GM12878 (cell line): ENCODE measurements around the gene OR6C76. TPM values are rescaled to one million over a fixed set of nuclear protein-coding genes. Genes with fewer than 3 reads are reported as not detected.

ENCODE experiments used
- ATAC-seq: fragments of 200-7000 bp; cut with Tn5 transposase; 3 replicates; pipeline ENCODE4 v1.9.1; 2020; ENCODE audit warnings: mild to moderate bottlenecking, moderate library complexity
- BruUV-seq: library from RNA; stranded (reverse); fragments of 400-500 nt; replicated peaks from 2 replicates; lab custom pipeline; 2021; lab: Mats Ljungman, UMichigan
- CTCF ChIA-PET: fragments of 300-600 bp; sonication (Branson Sonifier 250); formaldehyde crosslinking; extraction: SDS; loops from one replicate; lab custom pipeline; 2021; ENCODE audit warnings: inconsistent platforms; lab: Yijun Ruan, JAX
- POLR2A ChIA-PET: fragments of 350-600 bp; formaldehyde crosslinking; extraction: SDS; loops from one replicate; lab custom pipeline; 2021; ENCODE audit warnings: inconsistent platforms; lab: Charles Lee
- RAD21 ChIA-PET: fragments of 300-600 bp; sonication (Branson Sonifier 250); formaldehyde crosslinking; loops from one replicate; lab custom pipeline; 2023; ENCODE audit warnings: antibody characterized with exemption; ENCODE audit not compliant: unreplicated experiment; lab: Charles Lee
- SMC1A ChIA-PET: fragments of 300-600 bp; sonication (Branson Sonifier 250); formaldehyde crosslinking; loops from one replicate; lab custom pipeline; 2023; ENCODE audit not compliant: unreplicated experiment, uncharacterized antibody; lab: Charles Lee
- DNase-seq: peaks from one replicate; pipeline ENCODE4 v3.0.0-alpha.2; 2011; ENCODE audit warnings: low read depth, low spot score
- FAIRE-seq: peaks from 3 replicates; lab custom pipeline; 2011; peaks lifted over from hg19 to GRCh38; lab: Jason Lieb, UNC
- H2AFZ ChIP-seq: 2 replicates; pipeline ENCODE4 v1.6.0; 2011; ENCODE audit warnings: low read depth, low read length, control low read depth; ENCODE audit not compliant: control insufficient read depth
- H3K27ac ChIP-seq: 2 replicates; pipeline ENCODE4 v1.5.1; 2011; ENCODE audit warnings: control low read depth; ENCODE audit not compliant: control insufficient read depth, insufficient read depth
- H3K27me3 ChIP-seq, 2 experiments: replicated peaks in 1 of 2; 2 replicates each; pipeline versions ENCODE4 v1.6.0 to v1.6.1; 2011; ENCODE audit warnings: low read length in 1 of 2; ENCODE audit not compliant: control insufficient read depth in 2 of 2, insufficient read depth in 2 of 2
- H3K36me3 ChIP-seq, 2 experiments: 2 replicates each; pipeline ENCODE4 v1.5.1; 2011; ENCODE audit warnings: low read length in 1 of 2; ENCODE audit not compliant: control insufficient read depth in 2 of 2, insufficient read depth in 2 of 2
- H3K4me1 ChIP-seq: 2 replicates; pipeline ENCODE4 v1.6.1; 2011; ENCODE audit warnings: mild to moderate bottlenecking, low read length, moderate library complexity, mixed read lengths; ENCODE audit not compliant: control insufficient read depth, insufficient read depth
- H3K4me2 ChIP-seq: 2 replicates; pipeline ENCODE4 v1.6.0; 2011; ENCODE audit warnings: control low read depth; ENCODE audit not compliant: control insufficient read depth, insufficient read depth
- H3K4me3 ChIP-seq: fragments of 200-600 bp; sonication (generic); 2 replicates; pipeline ENCODE4 v1.5.1; 2016
- H3K79me2 ChIP-seq: 2 replicates; pipeline ENCODE4 v1.6.0; 2011; ENCODE audit warnings: low read length; ENCODE audit not compliant: control insufficient read depth, insufficient read depth
- H3K9ac ChIP-seq: 2 replicates; pipeline ENCODE4 v1.8.0; 2011; ENCODE audit warnings: low read length, control low read depth, mixed read lengths; ENCODE audit not compliant: control insufficient read depth, insufficient read depth
- H3K9me3 ChIP-seq: replicated peaks from 3 replicates; pipeline ENCODE4 v1.5.1; 2011; ENCODE audit warnings: mild to moderate bottlenecking, low read length; ENCODE audit not compliant: control insufficient read depth, insufficient read depth
- H4K20me1 ChIP-seq: 2 replicates; pipeline ENCODE4 v1.6.0; 2011; ENCODE audit not compliant: control insufficient read depth, insufficient read depth
- BMI1 ChIP-seq: fragments of 450-650 bp; IDR thresholded peaks from 2 replicates; pipeline ENCODE4 v1.6.1; 2016; ENCODE audit warnings: mild to moderate bottlenecking, moderate library complexity, borderline replicate concordance
- BRCA1 ChIP-seq: IDR thresholded peaks from 2 replicates; pipeline ENCODE4 v1.6.1; 2011; ENCODE audit warnings: low read depth, low read length, improper control_type of control experiment
- EZH2 ChIP-seq: IDR thresholded peaks from 2 replicates; pipeline ENCODE4 v1.6.1; 2012; ENCODE audit warnings: low read depth, mild to moderate bottlenecking, control low read depth, inconsistent platforms, low read length, borderline replicate concordance; ENCODE audit not compliant: control insufficient read depth
- NFYA ChIP-seq: IDR thresholded peaks from 2 replicates; pipeline ENCODE4 v1.6.1; 2011; ENCODE audit warnings: low read depth, mild to moderate bottlenecking, low read length, improper control_type of control experiment, borderline replicate concordance
- SIX5 ChIP-seq: IDR thresholded peaks from 2 replicates; pipeline ENCODE4 v1.6.1; 2011; ENCODE audit warnings: mild to moderate bottlenecking, low read depth, low read length, moderate library complexity; ENCODE audit not compliant: severe bottlenecking
- SMAD1 ChIP-seq: fragments of 450-650 bp; IDR thresholded peaks from 2 replicates; pipeline ENCODE4 v1.6.1; 2018; ENCODE audit warnings: mild to moderate bottlenecking, low read depth; ENCODE audit not compliant: partially characterized antibody
- SPI1 ChIP-seq: IDR thresholded peaks from 2 replicates; pipeline ENCODE4 v1.6.1; 2011; ENCODE audit warnings: low read depth, mild to moderate bottlenecking, low read length, moderate library complexity, borderline replicate concordance; ENCODE audit not compliant: insufficient read depth
- ZZZ3 ChIP-seq: IDR thresholded peaks from 2 replicates; pipeline ENCODE4 v1.6.1; 2011; ENCODE audit warnings: low read depth; ENCODE audit not compliant: control insufficient read depth, insufficient read length
- WGBS: methylation state at CpG from one replicate; pipeline ENCODE4 v1.1.6; 2016; ENCODE audit warnings: low lambda C conversion rate; ENCODE audit not compliant: insufficient replicate concordance, insufficient coverage; ENCODE audit errors: missing lambda C conversion rate; 5-methylcytosine and 5-hydroxymethylcytosine counted together
- in situ Hi-C: fragments of 300-500 bp; cut with MboI; formaldehyde crosslinking; loops from 9 replicates; pipeline ENCODE4 v1.14.3; 2018; ENCODE audit warnings: mixed read lengths
- intact Hi-C: fragments of 100-400 bp; cut with micrococcal nuclease; formaldehyde crosslinking; loops from one replicate; pipeline ENCODE4 v1.14.2; 2022; ENCODE audit not compliant: unreplicated experiment
- polyA plus RNA-seq, 11 experiments: library from polyadenylated mRNA; depleted of rRNA in 4 of 11; unstranded in 6 of 11; stranded (reverse) in 5 of 11; fragments of >200 nt; fragmentation: Nextera tagmentation in 4 of 11; fragmentation: Illumina TruSeq in 1 of 11; extraction: Ambion mirVana in 4 of 11; extraction: Trizol in 1 of 11; gene quantifications; 1 replicate in 1 of 11; 2 replicates in 10 of 11; pipeline versions ENCODE4 v1.2.1 to v1.2.3, GENCODE V29; 2011 to 2016; ENCODE audit warnings: inconsistent platforms in 2 of 11, missing spikeins in 2 of 11, low read depth in 1 of 11
- total RNA-seq, 4 experiments: library from RNA; depleted of rRNA in 3 of 4; stranded (reverse); fragments of >200 nt in 3 of 4; fragmentation: Illumina TruSeq in 1 of 4; extraction: Trizol in 1 of 4; gene quantifications; 2 replicates each; pipeline versions ENCODE4 v1.2.1 to v1.2.3, GENCODE V29; 2013 to 2021
- TF ChIP-seq, protein P1 (sequence below): fragments of 450-650 bp; IDR thresholded peaks from 2 replicates; pipeline ENCODE4 v1.6.1; 2017; ENCODE audit warnings: mild to moderate bottlenecking, moderate library complexity
- TF ChIP-seq, protein P2 (sequence below): IDR thresholded peaks from 2 replicates; pipeline ENCODE4 v1.6.1; 2011; ENCODE audit warnings: borderline replicate concordance, low read depth, mild to moderate bottlenecking, moderate library complexity, mixed read lengths, low read length; ENCODE audit not compliant: insufficient read depth; ENCODE audit errors: extremely low read length
- TF ChIP-seq, protein P3 (sequence below): IDR thresholded peaks from 2 replicates; pipeline ENCODE4 v1.6.1; 2011; ENCODE audit warnings: borderline replicate concordance, low read depth, mild to moderate bottlenecking, moderate library complexity, low read length; ENCODE audit not compliant: insufficient read depth, poor library complexity, severe bottlenecking

The OR6C76 gene
- total and polyA plus RNA-seq, 10 of the 15 experiments (the other 5 are each of a cell fraction or from before 2014, with no cell fraction given): not detected

DNA sequence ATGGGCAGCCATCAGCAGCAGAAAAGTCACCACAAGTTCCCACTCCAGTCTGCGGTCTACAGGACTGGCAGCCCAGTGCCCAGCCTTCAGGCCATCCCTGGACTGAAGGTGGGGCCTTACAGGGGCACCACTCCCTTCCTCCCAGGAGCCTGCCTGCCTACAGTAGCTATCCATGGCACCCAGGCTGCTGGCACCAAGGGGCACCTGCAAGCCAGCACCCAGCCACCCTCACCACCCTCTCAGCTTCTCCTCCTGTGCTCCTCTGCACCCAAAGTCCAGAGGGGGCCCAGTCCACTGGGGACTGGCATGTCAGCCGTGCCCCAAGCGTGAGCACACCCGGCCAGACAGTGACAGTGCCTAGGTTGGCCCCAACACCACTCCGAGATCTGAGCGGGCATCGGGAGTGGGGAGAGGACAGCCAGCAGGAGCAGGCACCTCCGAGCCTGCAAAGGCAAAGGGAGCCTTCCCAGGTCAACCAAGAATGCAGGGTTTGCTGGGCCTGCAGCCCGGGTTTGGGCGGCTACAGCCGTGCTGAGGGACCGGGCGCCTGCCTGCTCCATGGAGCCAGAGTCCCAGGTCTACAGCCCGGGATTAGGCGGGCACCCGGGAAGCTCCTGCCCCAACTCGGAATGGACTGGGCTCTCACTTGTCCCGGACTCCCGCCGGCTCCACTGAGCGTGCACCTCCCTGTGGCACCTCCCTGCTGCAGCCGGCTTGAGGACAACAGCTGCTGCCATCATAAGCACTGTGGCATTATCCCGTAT lies 33.8 kb upstream of the OR6C76 start:
- BruUV-seq: no TSS peak
- Histone ChIP-seq H2AFZ (no peak overlapping the region), H4K20me1 (no peaks in the 10 kb centered on the region), H3K4me3 (no peak overlapping the region), H3K9ac (no peak overlapping the region), H3K9me3 (no peaks in the 10 kb centered on the region), H3K36me3 (no peaks in the 10 kb centered on the region), H3K4me1 (no peaks in the 10 kb centered on the region), H3K79me2 (no peaks in the 10 kb centered on the region), H3K27me3 (no peaks in the 10 kb centered on the region), H3K27ac (no peak overlapping the region), H3K4me2 (no peak overlapping the region)
- ChIA-PET RAD21 (no interaction called here), SMC1A (no interaction called here), CTCF (no interaction called here), POLR2A (no interaction called here)
- DNase-seq (no peak), FAIRE-seq (no peak), ATAC-seq (no peak)
- in situ Hi-C loops (no loop called here), intact Hi-C loops (no loop called here)
- 43% methylated on average over 23 of the region's 23 CpGs for WGBS
- TF ChIP-seq BMI1: no peak
- TF ChIP-seq SPI1: no peak
- TF ChIP-seq BRCA1: no peak
- TF ChIP-seq SIX5: no peak
- TF ChIP-seq, protein P1, sequence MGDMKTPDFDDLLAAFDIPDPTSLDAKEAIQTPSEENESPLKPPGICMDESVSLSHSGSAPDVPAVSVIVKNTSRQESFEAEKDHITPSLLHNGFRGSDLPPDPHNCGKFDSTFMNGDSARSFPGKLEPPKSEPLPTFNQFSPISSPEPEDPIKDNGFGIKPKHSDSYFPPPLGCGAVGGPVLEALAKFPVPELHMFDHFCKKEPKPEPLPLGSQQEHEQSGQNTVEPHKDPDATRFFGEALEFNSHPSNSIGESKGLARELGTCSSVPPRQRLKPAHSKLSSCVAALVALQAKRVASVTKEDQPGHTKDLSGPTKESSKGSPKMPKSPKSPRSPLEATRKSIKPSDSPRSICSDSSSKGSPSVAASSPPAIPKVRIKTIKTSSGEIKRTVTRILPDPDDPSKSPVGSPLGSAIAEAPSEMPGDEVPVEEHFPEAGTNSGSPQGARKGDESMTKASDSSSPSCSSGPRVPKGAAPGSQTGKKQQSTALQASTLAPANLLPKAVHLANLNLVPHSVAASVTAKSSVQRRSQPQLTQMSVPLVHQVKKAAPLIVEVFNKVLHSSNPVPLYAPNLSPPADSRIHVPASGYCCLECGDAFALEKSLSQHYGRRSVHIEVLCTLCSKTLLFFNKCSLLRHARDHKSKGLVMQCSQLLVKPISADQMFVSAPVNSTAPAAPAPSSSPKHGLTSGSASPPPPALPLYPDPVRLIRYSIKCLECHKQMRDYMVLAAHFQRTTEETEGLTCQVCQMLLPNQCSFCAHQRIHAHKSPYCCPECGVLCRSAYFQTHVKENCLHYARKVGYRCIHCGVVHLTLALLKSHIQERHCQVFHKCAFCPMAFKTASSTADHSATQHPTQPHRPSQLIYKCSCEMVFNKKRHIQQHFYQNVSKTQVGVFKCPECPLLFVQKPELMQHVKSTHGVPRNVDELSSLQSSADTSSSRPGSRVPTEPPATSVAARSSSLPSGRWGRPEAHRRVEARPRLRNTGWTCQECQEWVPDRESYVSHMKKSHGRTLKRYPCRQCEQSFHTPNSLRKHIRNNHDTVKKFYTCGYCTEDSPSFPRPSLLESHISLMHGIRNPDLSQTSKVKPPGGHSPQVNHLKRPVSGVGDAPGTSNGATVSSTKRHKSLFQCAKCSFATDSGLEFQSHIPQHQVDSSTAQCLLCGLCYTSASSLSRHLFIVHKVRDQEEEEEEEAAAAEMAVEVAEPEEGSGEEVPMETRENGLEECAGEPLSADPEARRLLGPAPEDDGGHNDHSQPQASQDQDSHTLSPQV: no peak
- TF ChIP-seq SMAD1: no peak
- TF ChIP-seq, protein P2, sequence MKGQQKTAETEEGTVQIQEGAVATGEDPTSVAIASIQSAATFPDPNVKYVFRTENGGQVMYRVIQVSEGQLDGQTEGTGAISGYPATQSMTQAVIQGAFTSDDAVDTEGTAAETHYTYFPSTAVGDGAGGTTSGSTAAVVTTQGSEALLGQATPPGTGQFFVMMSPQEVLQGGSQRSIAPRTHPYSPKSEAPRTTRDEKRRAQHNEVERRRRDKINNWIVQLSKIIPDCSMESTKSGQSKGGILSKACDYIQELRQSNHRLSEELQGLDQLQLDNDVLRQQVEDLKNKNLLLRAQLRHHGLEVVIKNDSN: no peak
- TF ChIP-seq, protein P3, sequence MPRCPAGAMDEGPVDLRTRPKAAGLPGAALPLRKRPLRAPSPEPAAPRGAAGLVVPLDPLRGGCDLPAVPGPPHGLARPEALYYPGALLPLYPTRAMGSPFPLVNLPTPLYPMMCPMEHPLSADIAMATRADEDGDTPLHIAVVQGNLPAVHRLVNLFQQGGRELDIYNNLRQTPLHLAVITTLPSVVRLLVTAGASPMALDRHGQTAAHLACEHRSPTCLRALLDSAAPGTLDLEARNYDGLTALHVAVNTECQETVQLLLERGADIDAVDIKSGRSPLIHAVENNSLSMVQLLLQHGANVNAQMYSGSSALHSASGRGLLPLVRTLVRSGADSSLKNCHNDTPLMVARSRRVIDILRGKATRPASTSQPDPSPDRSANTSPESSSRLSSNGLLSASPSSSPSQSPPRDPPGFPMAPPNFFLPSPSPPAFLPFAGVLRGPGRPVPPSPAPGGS: no peak
- no peak for TF ChIP-seq EZH2
- TF ChIP-seq ZZZ3: no peak
- TF ChIP-seq NFYA: no peak
